ENCODE data around the gene PRKAR2B. TPM values are rescaled to one million over a fixed set of nuclear protein-coding genes. Genes with fewer than 3 reads are reported as not detected.

PRKAR2B gene
- total RNA-seq: 1 to 10 TPM; 6.6 to 9.6 TPM
- long read RNA-seq, transcript PRKAR2B-201 (11 exons, 3,745 nt): major isoform, 15 of 20 reads
- long read RNA-seq, partial matches to known transcripts: 1 of 20 reads
- long read RNA-seq, other reads (novel, unspliced or antisense): 4 of 20 reads

- ATAC-seq: peak; percentile 78
- intact Hi-C loops (cut with DNase I, micrococcal nuclease): no loop called here
Observed at GRCh38 chr7:107044347-107045194, at the start of gene PRKAR2B. Gene PRKAR2B (plus strand): TSS chr7:107044705. CDS start chr7:107044908, 203 bp downstream.

GRCh38 chr7:106994833-106995232 is 49.7 kb upstream of the PRKAR2B start:
- ATAC-seq: no peak
- intact Hi-C loops (cut with DNase I, micrococcal nuclease): no loop called here
- no peak for DNase-seq

More at GRCh38 chr7:107044347-107045194, at the start of gene PRKAR2B:
- DNase-seq: peak; percentile 64 to 73

DNA sequence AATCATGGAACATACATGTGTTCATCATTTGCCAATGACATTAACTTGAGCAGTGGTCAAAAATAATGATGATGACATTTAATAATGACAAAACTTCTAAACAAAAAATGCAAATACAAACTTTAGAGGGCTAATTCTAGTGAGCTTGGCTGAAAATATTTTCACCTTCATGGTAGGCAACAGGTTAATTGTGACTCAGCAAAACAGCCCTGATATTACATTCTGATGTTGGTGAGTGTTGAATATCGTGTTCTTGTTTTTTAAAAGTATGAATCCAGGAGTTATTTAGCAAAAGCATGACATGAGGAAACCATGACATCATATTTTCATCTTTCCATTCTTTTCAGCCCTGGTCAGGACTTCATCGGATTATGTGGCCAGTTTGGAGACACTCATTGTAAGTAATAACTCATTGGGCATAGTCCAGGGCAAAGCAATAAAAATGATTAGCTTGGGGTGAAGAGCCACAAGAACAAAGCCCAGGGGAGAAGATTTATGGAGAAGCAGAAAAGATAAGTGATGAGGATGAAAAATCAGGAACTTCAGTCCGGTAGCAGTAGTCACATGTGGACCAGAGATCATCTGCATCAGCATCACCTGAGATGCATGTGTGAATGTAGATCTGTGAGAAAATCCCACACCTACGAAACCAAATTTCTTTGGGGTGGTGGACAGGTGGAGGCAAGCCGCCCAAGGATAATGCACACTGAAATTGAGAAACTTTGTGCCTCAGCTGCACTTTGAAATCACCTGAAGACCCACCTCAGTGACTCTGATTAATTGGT is 46.8 kb upstream of the PRKAR2B start:
- intact Hi-C loops (cut with DNase I, micrococcal nuclease): no loop called here
- no peak for ATAC-seq
- no peak for DNase-seq

DNA sequence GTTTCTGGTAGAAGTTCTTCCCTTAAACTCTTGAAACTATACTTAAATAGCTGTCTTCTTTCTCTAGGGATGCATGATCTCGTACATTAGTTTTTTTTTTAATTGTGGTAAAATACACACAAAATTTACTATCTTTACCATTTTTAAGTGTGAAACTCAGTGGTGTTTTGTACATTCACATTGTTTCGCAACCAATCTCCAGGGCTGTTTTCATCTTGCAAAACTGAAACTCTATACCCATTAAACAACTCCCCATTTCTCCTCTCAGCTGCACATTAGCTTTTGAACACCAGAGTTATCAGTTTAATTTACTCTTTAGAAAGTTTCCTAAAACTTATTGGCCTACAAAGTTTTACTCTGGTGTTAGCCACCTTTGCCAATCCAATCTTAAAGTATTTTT is 45.5 kb upstream of the PRKAR2B start:
- intact Hi-C loops (cut with DNase I, micrococcal nuclease): no loop called here
- ATAC-seq: no peak
- no peak for DNase-seq

DNA sequence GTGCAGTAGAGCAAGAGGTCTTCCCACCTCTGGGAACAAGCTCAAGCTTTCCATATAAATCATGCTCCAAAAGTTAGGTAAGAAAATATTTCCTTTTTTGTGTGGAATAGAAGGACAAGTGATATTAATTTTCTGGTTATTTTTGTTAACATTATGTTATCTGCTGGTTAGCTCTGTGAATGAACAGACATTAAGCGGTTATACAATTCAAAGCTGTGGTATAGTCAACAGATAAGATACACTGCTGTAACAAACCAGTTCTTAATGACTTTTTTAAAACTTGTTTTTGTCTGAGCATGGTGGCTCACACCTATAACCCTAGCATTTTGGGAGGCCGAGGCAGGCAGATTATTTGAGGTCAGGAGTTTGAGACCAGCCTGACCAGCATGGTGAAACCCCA is 43.0 kb upstream of the PRKAR2B start:
- intact Hi-C loops (cut with DNase I, micrococcal nuclease): no loop called here
- no peak for ATAC-seq
- no peak for DNase-seq

DNA sequence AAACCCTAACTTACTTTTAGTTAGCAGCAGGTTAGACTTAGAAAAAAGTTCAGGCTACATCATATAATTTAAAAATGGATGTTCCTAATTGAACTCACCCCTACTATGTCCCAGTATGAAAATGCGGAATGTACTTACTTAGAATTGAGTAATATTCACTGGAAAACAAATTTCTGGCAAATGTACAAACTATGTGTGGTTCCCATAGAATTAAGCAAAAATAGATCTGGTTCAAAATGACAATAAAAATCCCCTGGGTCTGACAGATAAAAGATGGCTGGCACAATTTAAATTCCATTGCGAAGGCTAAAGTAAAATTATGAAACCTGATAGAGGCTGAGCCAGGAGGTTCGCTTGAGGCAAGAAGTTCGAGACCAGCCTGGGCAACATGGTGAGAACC is 42.4 kb upstream of the PRKAR2B start:
- DNase-seq (no peak), ATAC-seq (no peak)
- intact Hi-C loops (cut with DNase I, micrococcal nuclease): no loop called here

DNA sequence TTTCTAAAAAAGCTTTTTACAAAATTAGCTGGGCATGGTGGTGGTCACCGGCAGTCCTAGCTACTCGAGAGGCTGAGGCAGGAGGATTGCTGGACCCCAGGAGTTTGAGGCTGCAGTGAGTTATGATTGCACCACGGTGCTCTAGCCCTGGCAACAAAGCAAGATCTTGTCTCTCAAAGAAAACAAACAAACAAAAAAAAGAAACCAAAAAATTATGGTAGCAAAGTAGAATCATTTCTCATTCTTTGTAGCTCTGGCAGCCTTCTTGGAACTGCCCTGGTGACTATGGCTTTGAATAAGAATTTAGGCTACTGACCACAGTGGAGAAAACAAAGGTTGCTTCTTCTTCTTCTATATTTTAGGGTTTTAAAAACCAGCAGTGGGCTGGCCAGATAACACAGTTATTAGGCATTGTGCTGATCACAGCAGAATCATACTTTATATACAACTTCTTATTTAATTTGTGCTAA is 41.9 kb upstream of the PRKAR2B start:
- DNase-seq: no peak
- intact Hi-C loops (cut with DNase I, micrococcal nuclease): no loop called here
- ATAC-seq: no peak

GRCh38 chr7:107007007-107007891 is 37.3 kb upstream of the PRKAR2B start:
- intact Hi-C loops (cut with DNase I, micrococcal nuclease): no loop called here
- ATAC-seq (no peak), DNase-seq (no peak)

GRCh38 chr7:107007892-107008287 is 36.6 kb upstream of the PRKAR2B start:
- intact Hi-C loops (cut with DNase I, micrococcal nuclease): no loop called here
- DNase-seq (no peak), ATAC-seq (no peak)

GRCh38 chr7:107009846-107010203 is 34.7 kb upstream of the PRKAR2B start:
- ATAC-seq: no peak
- intact Hi-C loops (cut with DNase I, micrococcal nuclease): no loop called here
- DNase-seq: no peak

- ATAC-seq: no peak
- no peak for DNase-seq
- intact Hi-C loops (cut with DNase I, micrococcal nuclease): no loop called here
Observed at GRCh38 chr7:107012691-107013090, 31.8 kb upstream of the PRKAR2B start.

DNA sequence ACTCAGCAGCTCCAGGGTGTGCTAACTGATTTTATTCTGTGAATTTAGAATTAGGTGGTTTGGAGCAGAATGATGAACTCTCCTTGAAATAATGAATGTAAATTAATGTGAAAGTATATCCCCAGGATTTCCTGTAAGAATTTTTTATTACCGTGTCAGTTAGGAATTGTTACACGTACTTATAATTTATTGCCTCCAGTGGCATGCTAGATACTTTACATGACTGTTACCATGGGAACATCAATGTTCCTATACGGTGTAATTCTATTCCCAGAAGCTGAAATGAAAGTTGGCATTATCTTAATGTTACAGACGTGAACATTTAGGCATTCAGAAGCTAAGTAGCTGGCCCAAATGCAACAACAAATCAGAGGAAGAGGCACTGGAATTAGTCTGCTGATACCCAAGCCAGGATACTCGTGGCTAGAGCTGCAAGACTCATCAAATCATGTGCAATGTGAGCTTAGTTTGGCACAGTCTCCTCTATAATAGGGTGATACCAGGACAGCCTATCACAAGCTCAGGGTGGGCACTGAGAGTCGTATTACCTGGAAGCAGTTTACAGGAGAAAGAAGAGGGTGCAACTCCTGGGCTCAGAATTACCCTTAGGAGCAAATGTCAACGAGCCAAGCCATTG is 30.0 kb upstream of the PRKAR2B start:
- intact Hi-C loops (cut with DNase I, micrococcal nuclease): no loop called here
- no peak for DNase-seq
- no peak for ATAC-seq

GRCh38 chr7:107016312-107016711 is 28.2 kb upstream of the PRKAR2B start:
- DNase-seq (no peak), ATAC-seq (no peak)
- intact Hi-C loops (cut with DNase I, micrococcal nuclease): no loop called here

- DNase-seq: no peak
- no peak for ATAC-seq
- intact Hi-C loops (cut with DNase I, micrococcal nuclease): no loop called here
Observed at GRCh38 chr7:107017965-107018719, 26.4 kb upstream of the PRKAR2B start.

DNA sequence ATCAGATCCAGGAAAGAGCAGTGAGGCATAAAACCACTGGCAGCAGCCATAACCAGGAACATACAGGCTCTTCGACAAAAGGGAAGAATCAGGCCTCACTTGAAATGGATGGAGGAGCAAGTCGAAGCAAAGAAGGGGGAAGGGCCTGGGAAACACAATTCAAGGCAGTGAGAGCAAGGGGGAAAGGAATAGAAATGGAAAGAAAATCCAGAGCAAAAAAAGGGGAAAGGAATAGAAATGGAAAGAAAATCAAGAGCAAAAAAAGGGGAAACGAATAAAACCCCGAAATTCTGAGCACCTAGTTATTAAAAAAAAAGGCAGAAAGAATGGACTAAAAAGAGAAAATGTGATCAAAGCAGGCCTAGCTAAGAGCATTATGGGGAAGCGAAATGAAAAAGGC is 24.1 kb upstream of the PRKAR2B start:
- DNase-seq (no peak), ATAC-seq (no peak)
- intact Hi-C loops (cut with DNase I, micrococcal nuclease): no loop called here

- intact Hi-C loops (cut with DNase I, micrococcal nuclease): no loop called here
- DNase-seq (no peak), ATAC-seq (no peak)
Observed at GRCh38 chr7:107021600-107021999, 22.9 kb upstream of the PRKAR2B start.

DNA sequence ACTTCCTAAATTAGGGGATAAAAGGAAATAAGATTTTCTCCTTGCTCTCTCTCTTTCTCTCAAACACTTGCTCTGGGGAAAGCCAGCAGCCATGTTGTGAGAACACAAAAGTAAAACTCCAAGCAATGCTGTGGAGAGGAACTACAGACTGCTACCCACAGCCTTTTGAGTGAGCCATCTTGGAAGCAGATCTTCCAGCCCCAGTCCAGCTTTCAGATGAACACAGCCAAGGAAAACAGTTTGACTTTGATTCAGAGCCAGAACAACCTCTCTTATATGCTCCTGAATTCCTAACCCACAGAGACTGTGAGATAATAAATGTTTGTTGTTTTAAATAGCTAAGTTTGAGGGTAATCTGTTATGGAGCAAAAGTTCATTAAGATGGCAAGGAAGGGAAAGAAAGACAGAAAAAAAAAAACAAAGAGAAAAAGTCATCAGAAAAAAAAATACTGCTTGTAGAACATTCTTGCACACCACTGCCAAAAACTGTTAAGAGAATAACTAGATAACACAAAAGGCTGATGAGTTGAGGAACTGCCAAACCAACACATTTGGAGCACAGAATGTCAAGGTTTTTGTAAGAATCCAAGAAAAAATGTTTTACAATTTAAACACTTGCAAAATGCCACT is 20.9 kb upstream of the PRKAR2B start:
- ATAC-seq: no peak
- intact Hi-C loops (cut with DNase I, micrococcal nuclease): no loop called here
- no peak for DNase-seq

Data from left colon (tissue), 2 donors.